B cell (primary cell): ENCODE data around the gene STK35. TPM values are rescaled to one million over a fixed set of nuclear protein-coding genes. Genes with fewer than 3 reads are reported as not detected.

Experiments
- ATAC-seq: fragments of 200-7000 bp; cut with Tn5 transposase; one replicate; pipeline ENCODE4 v1.10.0; 2021; ENCODE audit warnings: low read depth, mild to moderate bottlenecking, moderate number of reproducible peaks, moderate library complexity
- CTCF ChIA-PET: fragments of 350-600 bp; sonication (Branson Sonifier 250); formaldehyde crosslinking; loops from one replicate; lab custom pipeline; 2021; ENCODE audit warnings: antibody characterized with exemption, inconsistent platforms; lab: Charles Lee
- POLR2A ChIA-PET: fragments of 350-600 bp; sonication (Branson Sonifier 250); formaldehyde crosslinking; loops from one replicate; lab custom pipeline; 2021; ENCODE audit warnings: antibody characterized with exemption; lab: Charles Lee
- DNase-seq: peaks from one replicate; pipeline ENCODE4 v3.0.0; 2013
- H2AFZ ChIP-seq: 2 replicates; pipeline ENCODE4 v1.6.1; 2012; ENCODE audit warnings: mild to moderate bottlenecking, low read depth, low read length; ENCODE audit not compliant: insufficient read depth, poor library complexity, severe bottlenecking
- H3K27ac ChIP-seq, 2 donors: 1 replicate in 1 of 2; 2 replicates in 1 of 2; pipeline ENCODE4 v1.5.1; 2012 to 2013; ENCODE audit warnings: low read length in 2 of 2, mild to moderate bottlenecking in 2 of 2, moderate library complexity in 1 of 2
- H3K27me3 ChIP-seq, 4 experiments: fragments of 200-600 bp in 1 of 4; sonication (generic) in 1 of 4; replicated peaks in 1 of 4; 1 replicate in 2 of 4; 2 replicates in 2 of 4; pipeline versions ENCODE4 v1.6.1 to v1.7.0; 2013 to 2016; ENCODE audit warnings: low read length in 3 of 4, mild to moderate bottlenecking in 2 of 4, mixed read lengths in 1 of 4, moderate library complexity in 1 of 4; ENCODE audit not compliant: insufficient read depth in 4 of 4, control insufficient read depth in 3 of 4; ENCODE audit errors: control extremely low read depth in 1 of 4
- H3K36me3 ChIP-seq, 2 experiments: replicated peaks in 1 of 2; 1 replicate in 1 of 2; 2 replicates in 1 of 2; pipeline versions ENCODE4 v1.6.1 to v1.7.1; 2013; ENCODE audit warnings: low read length in 1 of 2; ENCODE audit not compliant: insufficient read depth in 2 of 2, control insufficient read depth in 1 of 2; ENCODE audit errors: control extremely low read depth in 1 of 2, extremely low read depth in 1 of 2
- H3K4me1 ChIP-seq, 2 donors: fragments of 200-600 bp in 1 of 2; sonication (generic) in 1 of 2; 1 replicate in 1 of 2; 2 replicates in 1 of 2; pipeline versions ENCODE4 v1.5.1 to v1.6.1; 2013 to 2017; ENCODE audit warnings: low read length in 2 of 2; ENCODE audit not compliant: control insufficient read depth in 2 of 2, insufficient read depth in 2 of 2
- H3K4me2 ChIP-seq: replicated peaks from 2 replicates; pipeline ENCODE3; 2012; ENCODE audit warnings: mild to moderate bottlenecking, low read depth, low read length; ENCODE audit not compliant: poor library complexity, severe bottlenecking
- H3K4me3 ChIP-seq, 5 experiments: fragments of 200-600 bp in 1 of 5; sonication (generic) in 1 of 5; 1 replicate in 3 of 5; 2 replicates in 2 of 5; pipeline versions ENCODE4 v1.5.1 to v1.7.0; 2011 to 2016; ENCODE audit warnings: low read length in 4 of 5, mild to moderate bottlenecking in 4 of 5, low read depth in 2 of 5, control low read depth in 1 of 5, moderate library complexity in 1 of 5; ENCODE audit not compliant: insufficient read depth in 1 of 5; ENCODE audit errors: control extremely low read depth in 1 of 5, extremely low read depth in 1 of 5
- H3K79me2 ChIP-seq: fragments of 200-600 bp; sonication (generic); one replicate; pipeline ENCODE4 v1.6.0; 2016; ENCODE audit warnings: low read length; ENCODE audit not compliant: control insufficient read depth, insufficient read depth
- H3K9ac ChIP-seq: fragments of 200-600 bp; sonication (generic); 2 replicates; pipeline ENCODE4 v1.6.1; 2017; ENCODE audit warnings: mild to moderate bottlenecking, low read length, moderate library complexity
- H3K9me3 ChIP-seq, 3 donors: one replicate each; pipeline versions ENCODE4 v1.6.1 to v1.7.1; 2013; ENCODE audit warnings: low read length in 2 of 3; ENCODE audit not compliant: control insufficient read depth in 2 of 3, insufficient read depth in 1 of 3; ENCODE audit errors: control extremely low read depth in 1 of 3
- H4K20me1 ChIP-seq: 2 replicates; pipeline ENCODE4 v1.6.0; 2012; ENCODE audit warnings: mild to moderate bottlenecking, low read length; ENCODE audit not compliant: insufficient read depth, control insufficient read depth, poor library complexity, severe bottlenecking
- H3K27ac Mint-ChIP-seq: one replicate; pipeline ENCODE4 v1.8.0; 2021; ENCODE audit warnings: mixed read lengths
- H3K27me3 Mint-ChIP-seq: one replicate; pipeline ENCODE4 v1.8.0; 2021; ENCODE audit warnings: mixed read lengths
- H3K4me1 Mint-ChIP-seq: one replicate; pipeline ENCODE4 v1.8.0; 2021; ENCODE audit warnings: mixed read lengths
- H3K4me3 Mint-ChIP-seq: one replicate; pipeline ENCODE4 v1.8.0; 2021; ENCODE audit warnings: mixed read lengths
- H3K9me3 Mint-ChIP-seq: one replicate; pipeline ENCODE4 v1.8.0; 2022; ENCODE audit warnings: mixed read lengths; ENCODE audit not compliant: insufficient read depth
- EZH2 ChIP-seq: IDR thresholded peaks from 2 replicates; pipeline ENCODE4 v1.6.1; 2012; ENCODE audit warnings: borderline replicate concordance, low read depth, mild to moderate bottlenecking, moderate library complexity, low read length; ENCODE audit not compliant: insufficient read depth, poor library complexity, severe bottlenecking
- WGBS: methylation state at CpG from one replicate; pipeline ENCODE4 v1.1.5; 2013; ENCODE audit warnings: missing lambda C conversion rate; ENCODE audit not compliant: insufficient coverage; 5-methylcytosine and 5-hydroxymethylcytosine counted together
- intact Hi-C: fragments of 100-400 bp; cut with micrococcal nuclease; formaldehyde crosslinking; loops from one replicate; pipeline ENCODE4 v1.10.0; 2022
- polyA plus RNA-seq: library from polyadenylated mRNA; depleted of rRNA; stranded (reverse); fragments of >200 nt; gene quantifications from 2 replicates; pipeline ENCODE4 v1.2.3, GENCODE V29; 2012
- total RNA-seq, 2 donors: library from RNA; stranded (reverse); fragments of 120-200 nt in 1 of 2; gene quantifications; 1 replicate in 1 of 2; 2 replicates in 1 of 2; pipeline versions ENCODE4 v1.2.3 to v1.2.4, GENCODE V29; 2013 to 2022
- TF ChIP-seq, protein P1 (sequence below): fragments of 200-600 bp; IDR thresholded peaks from one replicate; pipeline ENCODE4 v1.8.0; 2022; ENCODE audit warnings: antibody characterized with exemption, mild to moderate bottlenecking

STK35 gene
- total and polyA plus RNA-seq, 2 donors (not counting 1 experiment from before 2014, with no cell fraction given): 12.8 to 23.9 TPM

DNA sequence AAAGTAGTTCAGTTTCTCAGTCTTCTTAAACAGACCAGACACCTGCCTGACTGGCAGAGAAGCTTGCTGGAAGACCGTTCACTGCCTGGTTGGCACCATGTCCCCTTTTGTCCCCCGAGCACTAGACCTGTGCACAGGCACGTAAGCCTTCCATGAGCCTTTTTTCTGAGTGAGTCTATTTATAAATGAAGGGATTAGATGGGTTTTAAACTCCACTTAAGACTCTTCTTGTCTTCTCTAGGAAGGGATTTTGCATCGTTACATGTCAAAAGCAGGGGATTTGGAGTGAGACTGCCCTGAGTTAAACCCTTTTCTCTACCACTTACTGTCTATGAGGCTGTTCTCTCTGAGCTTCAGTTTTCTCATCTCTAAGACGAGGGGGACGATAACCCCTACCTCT is 37.6 kb downstream of the STK35 start:
- peaks cover 90% of the 10 kb centered on the region for H4K20me1 ChIP-seq
- POLR2A ChIA-PET: no interaction called here
- peaks cover 0 to 10% of the 10 kb centered on the region in 2 experiments for H3K36me3 ChIP-seq
- Mint-ChIP-seq H3K4me1 (peaks cover 4% of the 10 kb centered on the region), H3K27me3 (no peaks in the 10 kb centered on the region), H3K9me3 (no peaks in the 10 kb centered on the region), H3K4me3 (no peak overlapping the region), H3K27ac (no peak overlapping the region)
- no peaks in the 10 kb centered on the region for H3K4me1 ChIP-seq
- 100% methylated on average over 3 of the region's 6 CpGs for WGBS
- H3K4me3 ChIP-seq: no peak overlapping the region
- ATAC-seq: no peak
- no peak overlapping the region for H3K27ac ChIP-seq
- no peaks in the 10 kb centered on the region for H3K27me3 ChIP-seq
- H2AFZ ChIP-seq: no peak overlapping the region
- CTCF ChIA-PET: interaction anchor here (1.0 to 1.5 kb wide), 2 partner anchors 15 to 375 kb away, joined by 3 read pairs; no protein-coding TSS in a partner anchor
- H3K9ac ChIP-seq: no peak overlapping the region
- intact Hi-C loops: no loop called here
- no peak for DNase-seq
- no peak overlapping the region for H3K4me2 ChIP-seq
- H3K9me3 ChIP-seq: no peaks in the 10 kb centered on the region
- TF ChIP-seq EZH2: no peak
- H3K79me2 ChIP-seq: peaks cover 40% of the 10 kb centered on the region

DNA sequence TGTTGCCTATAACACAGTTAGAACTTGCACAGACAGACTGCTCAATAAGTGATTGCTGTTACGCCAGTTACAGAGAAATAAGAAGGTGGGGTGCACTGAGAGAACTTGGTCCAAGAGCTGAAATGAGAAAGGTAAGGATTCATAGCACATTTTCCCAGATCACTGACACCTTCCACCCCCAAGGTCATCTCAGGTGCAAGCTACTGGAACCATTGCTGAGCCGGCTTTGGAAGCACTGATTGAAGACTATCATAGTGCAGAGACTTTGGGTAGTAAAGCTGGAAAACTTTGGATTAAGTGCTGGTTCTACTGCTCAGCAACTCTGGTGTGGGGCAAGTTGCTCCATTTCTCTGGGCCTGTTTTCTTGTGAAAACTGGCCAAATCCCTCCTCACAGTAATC is 38.1 kb downstream of the STK35 start:
- DNase-seq (no peak), ATAC-seq (no peak)
- H3K4me3 Mint-ChIP-seq: no peak overlapping the region
- Histone ChIP-seq H3K9me3 (no peaks in the 10 kb centered on the region), H3K4me3 (no peak overlapping the region), H3K36me3 (peaks cover 0 to 14% of the 10 kb centered on the region in 2 experiments), H3K79me2 (peaks cover 38% of the 10 kb centered on the region), H3K27ac (no peak overlapping the region), H4K20me1 (peaks cover 90% of the 10 kb centered on the region), H3K9ac (no peak overlapping the region), H3K4me1 (no peaks in the 10 kb centered on the region), H3K27me3 (no peaks in the 10 kb centered on the region), H2AFZ (no peak overlapping the region), H3K4me2 (no peak overlapping the region)
- POLR2A ChIA-PET: no interaction called here
- intact Hi-C loops: no loop called here
- H3K9me3 Mint-ChIP-seq: no peaks in the 10 kb centered on the region
- H3K4me1 Mint-ChIP-seq: peaks cover 4% of the 10 kb centered on the region
- H3K27me3 Mint-ChIP-seq: no peaks in the 10 kb centered on the region
- no peak overlapping the region for H3K27ac Mint-ChIP-seq
- 70% methylated on average over 2 of the region's 2 CpGs for WGBS
- TF ChIP-seq EZH2: no peak
- TF ChIP-seq, protein P1, sequence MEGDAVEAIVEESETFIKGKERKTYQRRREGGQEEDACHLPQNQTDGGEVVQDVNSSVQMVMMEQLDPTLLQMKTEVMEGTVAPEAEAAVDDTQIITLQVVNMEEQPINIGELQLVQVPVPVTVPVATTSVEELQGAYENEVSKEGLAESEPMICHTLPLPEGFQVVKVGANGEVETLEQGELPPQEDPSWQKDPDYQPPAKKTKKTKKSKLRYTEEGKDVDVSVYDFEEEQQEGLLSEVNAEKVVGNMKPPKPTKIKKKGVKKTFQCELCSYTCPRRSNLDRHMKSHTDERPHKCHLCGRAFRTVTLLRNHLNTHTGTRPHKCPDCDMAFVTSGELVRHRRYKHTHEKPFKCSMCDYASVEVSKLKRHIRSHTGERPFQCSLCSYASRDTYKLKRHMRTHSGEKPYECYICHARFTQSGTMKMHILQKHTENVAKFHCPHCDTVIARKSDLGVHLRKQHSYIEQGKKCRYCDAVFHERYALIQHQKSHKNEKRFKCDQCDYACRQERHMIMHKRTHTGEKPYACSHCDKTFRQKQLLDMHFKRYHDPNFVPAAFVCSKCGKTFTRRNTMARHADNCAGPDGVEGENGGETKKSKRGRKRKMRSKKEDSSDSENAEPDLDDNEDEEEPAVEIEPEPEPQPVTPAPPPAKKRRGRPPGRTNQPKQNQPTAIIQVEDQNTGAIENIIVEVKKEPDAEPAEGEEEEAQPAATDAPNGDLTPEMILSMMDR: no peak
- CTCF ChIA-PET: interaction anchor here (1.0 kb wide), 1 partner anchor 376 kb away, joined by 3 read pairs; no protein-coding TSS in a partner anchor
